H7 (cell line): Measurements from ENCODE around the gene DDX4. TPM values are rescaled to one million over a fixed set of nuclear protein-coding genes. Genes with fewer than 3 reads are reported as not detected.
A peak's percentile ranks its signal among the peaks of the same experiment; 100 is the strongest.

ENCODE experiments used
- DNase-seq: peaks from one replicate; pipeline ENCODE4 v3.0.0; 2012
- H3K27me3 ChIP-seq: 2 replicates; pipeline ENCODE4 v1.6.0; 2011; ENCODE audit warnings: mild to moderate bottlenecking, low read length; ENCODE audit not compliant: control insufficient read depth, insufficient read depth
- H3K36me3 ChIP-seq: replicated peaks from 2 replicates; pipeline ENCODE4 v1.5.1; 2011; ENCODE audit warnings: low read length; ENCODE audit not compliant: control insufficient read depth, insufficient read depth
- H3K4me3 ChIP-seq: 2 replicates; pipeline ENCODE4 v1.5.1; 2011; ENCODE audit warnings: low read depth, mild to moderate bottlenecking, control low read depth, low read length, moderate library complexity; ENCODE audit not compliant: insufficient read depth
- total RNA-seq: library from RNA; depleted of rRNA; stranded (reverse); fragments of >200 nt; shearing (Covaris generic); gene quantifications from 2 replicates; pipeline ENCODE4 v1.2.3, GENCODE V29; 2014

DDX4 gene
- total RNA-seq, 1 experiment from 2014 or later = not detected

GRCh38 chr5:55821731-55822512, 84.1 kb downstream of the DDX4 start:
- H3K27me3 ChIP-seq = peaks cover 6% of the 10 kb centered on the region
- DNase-seq = peak; percentile 83
- H3K4me3 ChIP-seq = peak overlapping the region; percentile 44
- no peaks in the 10 kb centered on the region for H3K36me3 ChIP-seq

- Histone ChIP-seq H3K36me3 (no peaks in the 10 kb centered on the region), H3K4me3 (no peak overlapping the region), H3K27me3 (peaks cover 6% of the 10 kb centered on the region)
- DNase-seq = no peak
Measured at GRCh38 chr5:55823151-55823796, 85.4 kb downstream of the DDX4 start.

GRCh38 chr5:55829956-55830355, 92.1 kb downstream of the DDX4 start:
- Histone ChIP-seq H3K4me3 (no peak overlapping the region), H3K36me3 (no peaks in the 10 kb centered on the region), H3K27me3 (no peaks in the 10 kb centered on the region)
- DNase-seq = no peak

- DNase-seq = no peak
- no peaks in the 10 kb centered on the region for H3K36me3 ChIP-seq
Measured at GRCh38 chr5:55832446-55832845, 94.6 kb downstream of the DDX4 start.

GRCh38 chr5:55836191-55836590, 98.3 kb downstream of the DDX4 start:
- Histone ChIP-seq H3K36me3 (no peaks in the 10 kb centered on the region), H3K27me3 (no peaks in the 10 kb centered on the region), H3K4me3 (no peak overlapping the region)
- DNase-seq = no peak

More at GRCh38 chr5:55832446-55832845, 94.6 kb downstream of the DDX4 start:
- Histone ChIP-seq H3K27me3 (no peaks in the 10 kb centered on the region), H3K4me3 (no peak overlapping the region)

GRCh38 chr5:55841976-55842375, 104.1 kb downstream of the DDX4 start:
- DNase-seq = no peak
- no peaks in the 10 kb centered on the region for H3K36me3 ChIP-seq
- H3K27me3 ChIP-seq = no peaks in the 10 kb centered on the region
- H3K4me3 ChIP-seq = no peak overlapping the region

- Histone ChIP-seq H3K36me3 (no peaks in the 10 kb centered on the region), H3K4me3 (no peak overlapping the region), H3K27me3 (no peaks in the 10 kb centered on the region)
- DNase-seq = no peak
Measured at GRCh38 chr5:55847837-55848236, 110.0 kb downstream of the DDX4 start.

- Histone ChIP-seq H3K36me3 (no peaks in the 10 kb centered on the region), H3K27me3 (no peaks in the 10 kb centered on the region), H3K4me3 (no peak overlapping the region)
- DNase-seq = no peak
Measured at GRCh38 chr5:55848783-55849182, 110.9 kb downstream of the DDX4 start.

GRCh38 chr5:55850839-55851674, 113.2 kb downstream of the DDX4 start, which contains the start of gene IL31RA:
Gene IL31RA, plus strand, starts transcription at chr5:55851357. Its CDS starts 214 bp downstream, at chr5:55851571.
- H3K27me3 ChIP-seq = no peaks in the 10 kb centered on the region
- no peak for DNase-seq
- H3K4me3 ChIP-seq = no peak within 1 kb of the TSS
- no peaks in the 10 kb centered on the region for H3K36me3 ChIP-seq

GRCh38 chr5:55851675-55851979, 113.8 kb downstream of the DDX4 start:
- H3K36me3 ChIP-seq = no peaks in the 10 kb centered on the region
- H3K4me3 ChIP-seq = no peak overlapping the region
- H3K27me3 ChIP-seq = no peaks in the 10 kb centered on the region
- no peak for DNase-seq

- no peaks in the 10 kb centered on the region for H3K27me3 ChIP-seq
- no peak for DNase-seq
- H3K36me3 ChIP-seq = no peaks in the 10 kb centered on the region
- H3K4me3 ChIP-seq = no peak overlapping the region
Measured at GRCh38 chr5:55852503-55852902, 114.6 kb downstream of the DDX4 start.

- Histone ChIP-seq H3K4me3 (no peak overlapping the region), H3K27me3 (no peaks in the 10 kb centered on the region), H3K36me3 (no peaks in the 10 kb centered on the region)
- DNase-seq = no peak
Measured at GRCh38 chr5:55853041-55853670, 115.3 kb downstream of the DDX4 start.

- Histone ChIP-seq H3K27me3 (no peaks in the 10 kb centered on the region), H3K4me3 (no peak overlapping the region), H3K36me3 (no peaks in the 10 kb centered on the region)
- no peak for DNase-seq
Measured at GRCh38 chr5:55853818-55854217, 116.0 kb downstream of the DDX4 start.

- Histone ChIP-seq H3K36me3 (no peaks in the 10 kb centered on the region), H3K4me3 (no peak overlapping the region), H3K27me3 (no peaks in the 10 kb centered on the region)
- no peak for DNase-seq
Measured at GRCh38 chr5:55855509-55855908, 117.6 kb downstream of the DDX4 start.
